NCI-H748 (cell line): ENCODE measurements around the gene AOPEP.
"Not testable (repeated sequence)": the region's sequence is repeated elsewhere in the genome, so short reads cannot be mapped to it uniquely, and the experiment has no call there.

Experiments
- DNase-seq: peaks from one replicate; lab custom pipeline; 2025; ENCODE audit not compliant: unreplicated experiment; lab: John Stamatoyannopoulos, UW

Gene AOPEP

DNA sequence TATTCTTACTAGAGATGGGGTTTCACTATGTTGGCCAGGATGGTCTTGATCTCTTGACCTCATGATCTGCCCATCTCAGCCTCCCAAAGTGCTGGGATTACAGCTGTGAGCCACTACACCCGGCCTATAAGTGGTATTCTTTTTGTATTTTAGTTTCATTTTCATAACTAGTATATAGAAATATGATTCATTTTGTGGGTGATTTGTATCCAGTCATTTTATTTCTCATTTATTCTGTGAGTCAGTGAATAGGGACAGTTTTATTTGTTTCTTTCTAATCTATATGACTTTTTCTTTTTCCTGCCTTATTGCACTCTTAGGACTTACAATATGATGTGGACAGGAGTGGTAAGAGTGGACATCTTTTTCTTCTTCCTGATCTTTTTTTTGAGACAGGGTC is 112.9 kb downstream of the AOPEP start:
- DNase-seq = no peak

DNA sequence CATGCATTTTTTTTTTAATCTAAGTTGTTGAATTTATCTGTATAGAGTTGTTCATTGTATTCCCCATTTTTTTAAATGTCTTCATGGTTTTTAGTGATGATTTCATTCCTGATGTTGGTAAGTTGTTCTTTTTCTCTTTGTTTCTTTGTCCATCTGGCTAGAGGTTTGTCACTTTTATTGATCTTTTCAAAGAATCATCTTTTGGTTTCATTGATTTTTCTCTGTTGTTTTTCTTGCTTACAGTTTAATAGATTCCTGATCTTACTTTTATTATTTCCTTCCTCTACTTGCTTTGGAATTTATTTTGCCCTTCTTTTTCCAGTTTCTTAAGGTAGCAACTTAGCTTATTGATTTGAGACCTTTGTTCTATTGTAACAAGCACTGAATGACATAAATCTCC is 114.2 kb downstream of the AOPEP start:
- no peak for DNase-seq

DNA sequence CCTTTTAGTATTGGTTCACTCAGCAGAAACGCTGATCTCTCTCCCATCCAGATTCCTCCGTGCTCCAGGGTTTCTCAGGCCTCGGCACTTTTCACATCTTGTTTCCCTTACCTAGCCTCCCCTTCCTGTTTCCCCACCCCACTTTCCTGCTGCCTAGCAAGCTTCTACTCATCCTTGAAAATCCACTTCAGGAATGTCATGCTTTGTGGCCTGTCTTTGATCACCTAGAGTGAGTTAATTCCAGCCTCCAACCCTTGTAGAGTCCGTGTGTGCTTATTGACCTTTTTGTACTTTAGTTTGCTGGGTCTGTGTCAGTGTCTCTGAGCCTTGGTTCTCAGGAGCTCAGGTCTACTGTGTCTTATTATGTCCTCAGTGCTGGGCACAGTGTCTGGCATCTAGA is 116.6 kb downstream of the AOPEP start:
- DNase-seq = no peak

DNA sequence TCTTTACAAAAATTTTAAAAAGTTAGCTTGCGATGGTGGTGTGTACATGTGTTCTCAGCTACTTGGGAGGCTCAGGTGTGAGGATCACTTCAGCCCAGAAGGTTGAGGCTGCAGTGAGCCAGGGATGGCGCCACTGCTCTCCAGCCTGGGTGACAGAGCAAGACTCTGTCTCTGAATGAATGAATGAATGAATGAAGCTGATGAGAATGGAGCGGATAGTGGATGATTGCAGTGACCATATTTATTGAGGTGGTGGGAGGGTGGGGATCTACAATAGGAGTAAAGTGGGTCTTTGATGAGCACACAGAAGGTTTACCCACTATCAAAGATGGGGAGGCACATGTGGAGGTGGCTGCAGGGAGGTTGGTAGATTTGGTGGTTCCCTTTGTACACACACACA is 120.2 kb downstream of the AOPEP start:
- DNase-seq = no peak

DNA sequence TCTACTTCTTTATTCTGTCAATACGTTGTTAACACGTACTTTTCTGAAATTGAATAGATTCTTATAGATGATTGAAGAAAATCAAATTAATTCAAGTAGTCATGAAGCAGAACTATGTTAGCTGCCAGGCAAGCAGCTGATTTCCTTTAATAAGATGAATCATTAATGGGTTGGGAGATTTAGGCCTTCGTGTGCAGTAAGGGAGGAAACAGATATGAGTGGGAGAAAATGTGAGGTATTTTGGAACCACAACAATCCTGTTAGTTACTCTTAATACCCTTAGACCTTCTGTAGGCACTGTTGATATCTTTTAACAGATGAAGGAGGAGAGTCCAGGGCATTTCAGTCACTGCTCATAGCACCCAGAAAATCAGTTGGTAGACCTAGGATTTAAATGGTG is 121.0 kb downstream of the AOPEP start:
- DNase-seq = no peak

DNA sequence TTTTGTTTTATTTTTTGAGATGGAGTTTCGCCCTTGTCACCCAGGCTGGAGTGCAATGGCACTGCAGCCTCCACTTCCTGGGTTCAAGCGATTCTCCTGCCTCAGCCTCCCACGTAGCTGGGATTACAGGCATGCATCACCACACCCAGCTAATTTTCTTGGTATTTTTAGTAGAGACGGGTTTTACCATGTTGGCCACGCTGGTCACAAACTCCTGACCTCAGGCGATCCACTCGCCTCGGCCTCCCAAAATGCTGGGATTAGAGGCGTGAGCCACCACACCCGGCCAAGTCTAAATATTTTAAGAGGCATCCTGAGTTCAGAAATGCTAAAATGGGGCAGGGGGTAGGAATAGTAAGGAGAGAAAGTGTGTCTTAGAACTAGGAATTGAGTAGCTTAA is 122.3 kb downstream of the AOPEP start:
- not testable (repeated sequence) for DNase-seq

DNA sequence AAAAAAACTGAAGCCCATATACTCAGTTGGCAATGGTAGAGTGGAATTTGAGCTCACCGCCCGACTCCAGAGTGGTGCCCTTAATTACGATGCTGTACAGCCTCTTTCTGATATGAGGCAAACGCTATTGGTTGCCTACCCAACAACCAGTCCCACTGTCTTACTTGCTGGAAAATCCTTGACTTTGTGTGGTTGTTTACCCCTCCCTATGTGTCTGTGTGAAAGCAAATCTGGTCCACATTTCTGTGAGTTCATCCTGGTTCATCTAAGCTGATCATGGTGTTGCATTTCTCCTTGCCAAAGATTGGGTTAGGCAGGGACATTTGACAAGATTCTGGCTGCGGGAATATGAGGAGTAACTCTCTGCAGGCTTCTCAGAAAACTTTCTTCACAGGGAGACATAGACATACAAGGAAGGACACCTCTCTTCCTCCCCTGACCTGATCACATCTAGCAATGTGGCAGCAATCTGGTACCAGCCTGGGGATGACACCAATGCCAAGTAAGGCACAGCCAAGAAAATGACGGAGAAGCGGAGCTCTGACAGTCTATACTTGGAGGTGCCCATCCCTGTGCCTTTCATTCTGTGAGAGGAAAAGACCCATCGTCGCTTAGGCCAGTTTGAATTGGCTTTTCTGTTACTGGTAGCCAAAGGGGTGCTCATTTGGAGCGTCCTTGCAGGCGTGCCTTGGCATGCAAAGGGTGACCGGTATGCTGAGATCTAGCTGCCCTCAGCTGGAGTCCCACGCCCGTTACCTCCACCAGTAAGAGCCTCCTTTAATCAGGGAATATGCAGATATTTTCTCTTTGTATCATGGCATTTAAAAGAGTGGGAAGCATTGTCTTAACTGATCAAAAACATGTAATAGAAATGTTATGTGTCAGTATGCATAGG is 124.3 kb downstream of the AOPEP start:
- DNase-seq = no peak

DNA sequence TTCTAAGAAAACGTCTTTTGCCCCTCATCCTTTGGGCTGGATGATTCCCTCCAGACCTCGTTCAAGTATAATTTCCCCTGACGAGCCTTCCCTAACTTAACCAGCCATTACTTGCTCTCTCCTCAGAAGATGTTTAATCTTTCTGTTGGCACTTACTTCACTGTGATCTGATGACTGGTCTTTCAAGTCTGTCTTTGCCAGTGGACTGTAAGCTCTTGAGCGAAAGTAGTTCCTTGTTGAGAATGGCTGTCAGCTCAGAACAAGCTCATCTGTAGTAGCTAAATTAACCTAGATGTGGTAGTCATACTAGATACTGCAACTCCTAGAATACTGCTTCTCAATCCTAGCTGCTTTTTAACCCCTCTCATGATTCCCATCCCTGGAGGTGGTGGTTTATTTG is 125.0 kb downstream of the AOPEP start:
- DNase-seq = no peak

DNA sequence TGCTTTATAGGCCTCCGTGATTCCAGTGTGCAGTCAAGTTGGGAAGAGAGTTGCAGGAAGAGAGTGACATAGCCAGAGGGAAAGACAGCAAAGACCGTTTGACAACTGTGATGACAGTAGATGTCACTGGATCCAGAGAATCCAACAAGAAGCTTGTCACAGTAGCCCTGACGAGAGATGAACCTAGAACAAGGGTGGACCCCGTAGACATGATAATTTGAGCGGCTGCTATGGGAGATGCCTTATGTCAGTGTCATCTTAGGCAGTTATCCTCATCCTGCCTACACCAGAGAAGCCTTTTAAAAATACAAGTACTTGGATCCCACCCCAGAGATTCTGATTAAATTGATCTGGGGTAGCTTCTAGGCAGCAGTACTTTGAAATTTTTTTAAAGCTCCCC is 125.4 kb downstream of the AOPEP start:
- DNase-seq = no peak

DNA sequence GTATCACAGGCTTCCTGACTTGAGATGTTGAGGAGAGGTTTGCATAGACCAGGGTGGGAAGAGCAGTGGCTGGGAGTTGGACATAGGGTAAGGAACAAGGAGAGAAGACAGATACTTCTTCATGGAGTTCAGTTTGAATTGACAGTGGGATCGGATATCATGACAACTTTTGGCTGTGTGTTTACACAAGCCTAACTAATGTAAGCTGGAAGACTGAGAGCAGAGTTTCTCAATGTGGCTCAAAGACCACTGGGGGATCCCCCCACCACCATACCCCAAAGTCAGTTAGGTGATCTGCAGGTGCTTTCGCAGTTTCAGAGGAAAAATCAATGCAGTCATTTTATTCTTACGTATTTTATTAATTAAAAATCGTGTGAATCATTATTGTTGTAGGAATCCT is 125.9 kb downstream of the AOPEP start:
- DNase-seq = no peak

DNA sequence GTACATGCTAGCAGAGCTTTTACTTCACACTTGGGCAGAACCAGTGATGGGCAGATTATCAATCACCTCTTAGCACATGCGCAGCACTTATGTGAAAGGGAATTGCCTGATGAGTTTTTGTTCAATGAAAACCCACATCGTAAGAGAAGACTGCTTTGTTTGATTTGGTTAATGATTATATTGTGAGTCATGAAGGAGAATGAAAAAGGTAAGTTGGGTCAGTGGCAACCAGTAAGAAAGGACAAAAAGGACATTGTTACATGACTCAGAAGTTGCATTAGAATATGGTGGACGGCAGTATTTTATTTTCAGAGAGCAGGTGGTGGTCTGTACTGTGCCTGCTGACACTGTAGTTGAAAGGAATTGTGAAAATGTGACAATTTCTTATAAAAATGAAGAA is 127.4 kb downstream of the AOPEP start:
- no peak for DNase-seq

DNA sequence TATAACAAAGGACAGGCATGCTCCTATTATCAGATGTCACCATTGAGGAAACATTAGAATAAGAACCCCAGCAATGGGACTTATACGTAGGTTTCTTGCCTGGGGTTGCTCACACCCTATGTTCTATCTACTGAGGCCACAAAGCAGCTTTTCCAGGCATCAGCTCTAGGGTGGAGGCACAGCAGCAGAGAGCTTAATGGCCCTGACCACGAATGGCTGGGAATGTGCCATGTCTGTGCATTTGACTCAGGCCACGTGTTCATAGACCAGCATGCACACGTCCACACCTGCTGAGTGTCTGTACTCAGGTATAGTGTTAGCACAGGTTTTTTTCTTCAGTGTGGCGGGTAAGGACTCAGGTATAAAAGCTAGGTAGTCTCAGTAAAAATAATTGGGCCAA is 129.4 kb downstream of the AOPEP start:
- DNase-seq = no peak

DNA sequence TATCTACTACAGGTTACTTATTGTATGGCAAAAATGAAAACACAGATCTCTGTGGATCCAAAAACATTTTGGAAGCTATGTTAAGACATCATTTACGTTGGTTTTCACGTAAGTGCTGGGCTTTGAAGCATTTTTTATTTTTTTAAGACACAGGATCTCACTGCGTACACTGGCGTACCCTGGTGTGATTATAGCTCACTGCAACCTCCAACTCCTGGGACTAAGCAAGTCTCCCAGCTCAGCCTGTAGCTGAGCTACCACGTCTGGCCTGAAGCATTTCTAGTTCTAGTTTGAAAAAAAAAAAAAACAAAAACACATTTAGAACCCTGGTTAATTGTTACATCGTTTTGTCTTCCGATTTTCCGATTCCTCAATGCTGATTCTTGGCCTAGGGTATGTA is 131.3 kb downstream of the AOPEP start:
- no peak for DNase-seq

DNA sequence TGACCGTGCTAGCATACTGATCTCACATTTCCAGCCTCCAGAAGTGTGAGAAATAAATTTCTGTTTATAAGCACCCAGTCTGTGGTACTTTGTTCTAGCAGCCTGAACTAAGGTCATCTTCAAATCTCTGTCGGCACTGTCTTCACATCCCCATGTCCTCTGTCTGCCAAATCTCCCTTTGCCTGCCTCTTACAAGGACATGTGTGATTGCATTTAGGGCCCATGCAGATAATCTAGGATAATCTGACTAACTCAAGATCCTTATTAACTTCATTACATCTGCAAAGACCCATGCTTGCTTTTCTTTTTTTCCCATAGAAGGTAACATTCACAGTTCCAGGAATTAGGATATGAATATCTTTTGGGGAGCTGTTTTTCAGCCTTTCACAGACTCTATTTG is 132.7 kb downstream of the AOPEP start:
- no peak for DNase-seq

DNA sequence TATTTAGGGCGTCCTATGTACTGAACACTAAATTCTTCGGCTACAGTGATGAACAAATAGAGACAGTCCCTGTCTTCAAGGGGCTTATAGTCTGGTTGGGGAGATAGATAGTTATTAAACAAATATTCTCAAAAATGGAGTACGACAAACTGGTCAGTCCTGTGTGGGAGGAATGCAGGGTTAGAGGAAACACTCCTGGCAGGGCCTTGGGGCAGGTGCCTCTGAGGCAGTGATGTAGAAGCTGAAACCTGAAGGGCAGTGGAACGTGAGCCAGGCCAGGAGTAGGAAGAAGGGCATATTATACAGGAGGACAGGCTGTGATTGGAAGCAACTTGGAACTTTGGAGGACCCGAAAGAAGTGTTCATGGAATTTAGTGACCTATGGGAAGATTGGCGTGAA is 133.4 kb downstream of the AOPEP start:
- no peak for DNase-seq

DNA sequence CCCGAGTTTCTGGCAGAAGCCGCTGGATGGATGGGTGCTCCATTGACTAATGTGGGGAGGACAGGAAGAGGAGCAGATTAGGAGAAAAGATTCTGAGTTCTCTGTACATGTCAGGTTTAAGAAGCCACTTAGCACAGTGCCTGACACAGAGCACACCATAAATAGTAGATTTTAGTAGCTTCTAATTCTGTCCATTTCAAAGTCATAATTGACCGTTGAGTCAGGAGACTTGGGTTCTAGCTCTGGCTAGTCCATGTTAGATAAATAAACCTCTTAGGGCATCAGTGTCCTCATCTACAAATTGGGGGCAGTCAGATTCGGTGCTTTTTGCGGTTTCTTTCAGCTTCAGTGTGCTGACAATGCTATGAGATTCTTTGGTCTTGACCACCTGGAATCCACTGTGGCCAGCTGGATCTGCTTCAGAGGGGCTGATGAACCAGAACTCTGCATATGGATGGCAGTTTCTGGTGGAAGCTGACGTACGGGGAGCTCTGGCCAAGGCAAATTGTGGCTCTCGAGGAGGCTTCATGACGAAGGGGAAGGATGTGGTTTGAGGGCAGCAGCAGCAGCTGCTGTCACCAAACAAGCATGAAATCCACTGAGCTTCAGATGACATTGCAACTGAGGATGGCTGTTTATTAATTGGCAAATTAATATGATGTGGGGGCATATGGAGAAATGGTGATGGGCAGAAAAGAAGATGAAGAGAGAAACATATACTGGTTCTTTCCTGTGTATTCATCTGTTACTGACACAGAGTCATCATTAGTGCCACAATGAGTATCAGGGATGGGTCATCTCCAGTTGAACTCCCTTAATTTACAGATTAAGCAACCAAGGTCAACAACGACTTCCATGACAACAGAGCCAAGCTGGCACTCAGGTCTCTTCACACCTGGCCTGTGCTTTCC is 134.4 kb downstream of the AOPEP start:
- DNase-seq = peak; percentile 96

DNA sequence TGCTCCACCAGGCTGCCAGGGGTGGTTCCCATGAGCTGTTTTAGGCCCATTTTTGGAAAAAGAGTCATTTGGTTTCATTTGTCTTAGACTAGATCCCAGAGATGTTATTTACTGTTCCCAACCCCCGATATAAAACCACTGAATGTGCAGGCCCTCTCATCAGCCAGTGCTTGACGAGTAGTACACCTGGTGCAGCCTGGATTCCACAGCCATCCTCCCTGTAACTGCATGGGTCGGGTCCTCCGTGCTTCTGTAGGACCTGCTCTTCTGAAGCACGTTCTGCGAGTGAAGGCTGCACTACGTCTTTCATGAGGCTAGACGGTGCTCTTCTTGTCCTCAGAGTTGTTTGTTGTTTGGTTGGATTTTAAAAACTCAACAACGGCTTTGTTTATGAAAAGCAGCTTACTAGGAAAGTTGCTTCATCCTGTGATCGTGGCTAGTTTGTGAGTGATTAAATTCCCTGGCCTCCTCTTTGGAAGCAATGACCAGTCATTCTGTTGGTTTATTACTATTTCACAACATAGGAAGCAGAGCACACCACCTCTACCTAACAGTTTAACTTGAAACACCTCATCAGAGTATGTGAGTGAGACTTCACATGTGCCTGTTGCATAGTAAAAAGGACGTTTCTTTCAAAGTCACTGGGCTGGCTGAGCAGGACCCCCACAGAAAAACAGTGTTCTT is 135.2 kb downstream of the AOPEP start:
- no peak for DNase-seq

DNA sequence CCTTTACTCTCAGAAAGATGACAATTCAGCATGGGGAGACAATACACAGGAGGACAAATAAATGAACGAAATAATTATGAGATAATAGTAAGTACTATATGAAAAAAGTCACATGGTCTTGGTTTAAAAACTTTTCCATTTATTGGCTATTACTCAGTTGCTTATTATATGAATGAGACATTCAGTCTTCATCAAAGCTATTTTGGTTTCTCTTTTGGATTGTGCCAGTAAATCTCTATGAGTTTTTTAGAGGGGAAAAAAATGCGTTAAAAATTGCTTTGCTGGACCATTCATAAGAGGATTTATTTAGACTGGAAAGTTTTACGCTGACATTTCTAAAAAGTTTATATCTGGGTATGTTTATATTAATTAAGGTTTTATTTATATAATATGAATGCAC is 137.7 kb downstream of the AOPEP start:
- DNase-seq = no peak

DNA sequence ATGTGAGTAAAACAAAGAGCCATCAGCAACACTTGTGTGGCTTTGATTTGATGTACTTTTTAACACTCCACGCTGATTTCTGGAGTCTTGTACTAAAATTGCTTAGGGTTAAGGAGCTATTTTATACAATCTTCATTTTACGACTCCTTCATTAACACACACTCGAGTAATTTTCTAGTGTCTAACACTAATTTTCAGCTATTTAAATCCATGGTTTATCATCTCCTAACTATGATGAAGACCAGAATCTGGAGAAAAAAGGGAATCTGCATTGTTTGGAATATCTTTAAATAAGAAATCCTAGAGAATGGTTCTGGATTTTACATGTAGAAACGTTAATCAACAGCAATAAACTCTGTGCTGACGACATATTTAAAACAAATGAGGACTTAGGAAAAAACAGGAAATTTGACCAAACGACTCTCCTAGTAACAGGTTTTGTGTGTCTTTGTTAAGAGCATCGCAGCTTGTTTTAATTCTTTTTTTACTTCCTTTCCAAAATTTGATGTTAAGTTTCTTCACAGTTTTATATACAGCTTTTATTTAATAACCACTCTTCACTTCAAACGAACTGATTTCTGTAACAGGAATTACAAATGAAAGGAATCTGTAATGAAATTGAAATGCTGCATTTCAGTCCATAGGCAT is 138.5 kb downstream of the AOPEP start:
- DNase-seq = no peak

DNA sequence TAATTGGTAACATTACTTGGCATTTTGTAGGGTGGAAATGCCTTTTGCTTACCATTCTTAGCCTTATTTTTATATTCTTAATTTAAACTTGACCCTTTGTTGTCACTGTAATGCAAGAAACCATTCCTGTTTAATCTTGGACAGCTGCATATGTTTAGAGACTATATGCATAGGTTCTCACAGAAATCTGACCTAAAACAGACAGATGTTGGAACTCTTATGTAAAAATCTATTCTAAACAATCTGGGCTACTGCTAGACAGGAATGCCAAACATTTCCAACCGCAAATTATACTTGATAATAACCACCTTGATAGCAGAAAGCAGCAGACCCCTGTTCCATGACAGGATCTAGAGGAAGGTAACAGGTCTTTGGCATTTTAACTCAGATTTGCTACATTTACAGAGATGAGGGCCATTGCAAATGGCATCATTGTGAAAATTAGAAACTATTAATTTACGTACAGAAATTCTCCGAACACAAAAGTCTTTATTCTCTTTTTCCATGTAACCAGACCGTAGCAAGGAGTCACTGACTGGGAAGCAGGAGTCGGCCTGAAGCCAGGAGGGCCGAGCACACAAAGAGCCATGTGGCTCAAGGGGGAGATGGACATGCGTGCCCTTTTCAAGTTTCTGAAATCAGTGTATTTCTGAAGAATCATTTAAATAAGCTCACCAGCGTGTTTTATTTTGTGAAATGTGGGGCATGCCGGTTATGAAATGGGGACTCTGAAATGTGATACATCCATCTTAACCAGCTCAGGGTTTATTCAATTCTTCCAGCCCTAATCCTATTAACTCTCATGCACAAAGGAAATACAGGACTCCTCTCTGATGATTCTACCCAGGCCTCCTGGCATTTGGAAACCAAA is 139.3 kb downstream of the AOPEP start:
- peak; percentile 34 for DNase-seq
